Liver (tissue), 9 donors: ENCODE results near the gene FOXD2. TPM values are rescaled to one million over a fixed set of nuclear protein-coding genes. Genes with fewer than 3 reads are reported as not detected.

ENCODE experiments used
- DNase-seq: peaks from one replicate; pipeline ENCODE4 v3.0.0-alpha.2; 2017; ENCODE audit warnings: low spot score
- H3K27ac ChIP-seq, 2 donors: one replicate each; pipeline ENCODE4 v1.7.0; 2013; ENCODE audit warnings: inconsistent platforms in 2 of 2, low read length in 2 of 2, control low read depth in 1 of 2, low read depth in 1 of 2, mild to moderate bottlenecking in 1 of 2
- H3K27me3 ChIP-seq, 4 donors: one replicate each; pipeline versions ENCODE4 v1.6.1 to v1.7.0; 2013; ENCODE audit warnings: low read length in 3 of 4, inconsistent platforms in 1 of 4, mild to moderate bottlenecking in 1 of 4, moderate library complexity in 1 of 4; ENCODE audit not compliant: control insufficient read depth in 4 of 4, insufficient read depth in 4 of 4
- H3K36me3 ChIP-seq, 4 donors: one replicate each; pipeline versions ENCODE4 v1.6.1 to v1.7.0; 2013; ENCODE audit warnings: low read length in 3 of 4, mild to moderate bottlenecking in 3 of 4, low read depth in 1 of 4, moderate library complexity in 1 of 4; ENCODE audit not compliant: control insufficient read depth in 4 of 4, insufficient read depth in 3 of 4
- H3K4me1 ChIP-seq, 4 donors: one replicate each; pipeline versions ENCODE4 v1.6.1 to v1.7.0; 2013; ENCODE audit warnings: low read length in 3 of 4, mild to moderate bottlenecking in 3 of 4, moderate library complexity in 1 of 4; ENCODE audit not compliant: control insufficient read depth in 4 of 4, insufficient read depth in 4 of 4
- H3K4me3 ChIP-seq, 3 donors: one replicate each; pipeline versions ENCODE4 v1.6.1 to v1.7.0; 2013; ENCODE audit warnings: low read length in 3 of 3, control low read depth in 1 of 3, low read depth in 1 of 3, mild to moderate bottlenecking in 1 of 3
- H3K9ac ChIP-seq, 2 donors: one replicate each; pipeline ENCODE4 v1.7.0; 2013; ENCODE audit warnings: low read length in 2 of 2, mild to moderate bottlenecking in 2 of 2, moderate library complexity in 2 of 2, control low read depth in 1 of 2, low read depth in 1 of 2
- H3K9me3 ChIP-seq, 4 donors: one replicate each; pipeline versions ENCODE4 v1.6.1 to v1.7.0; 2013; ENCODE audit warnings: low read length in 3 of 4; ENCODE audit not compliant: control insufficient read depth in 4 of 4
- CTCF ChIP-seq: fragments of 150-350 bp; IDR thresholded peaks from 2 replicates; pipeline ENCODE4 v1.5.1; 2017; ENCODE audit warnings: improper control_type of control experiment, low read depth, low read length; ENCODE audit not compliant: missing input control
- EGR1 ChIP-seq, 2 donors: IDR thresholded peaks; 2 replicates each; pipeline ENCODE4 v1.6.1; 2016 to 2018; ENCODE audit warnings: antibody characterized with exemption in 2 of 2, low read depth in 2 of 2
- FOXA1 ChIP-seq: IDR thresholded peaks from 2 replicates; pipeline ENCODE4 v1.6.1; 2016; ENCODE audit warnings: antibody characterized with exemption
- FOXA2 ChIP-seq: IDR thresholded peaks from 2 replicates; pipeline ENCODE4 v1.6.1; 2016; ENCODE audit warnings: antibody characterized with exemption
- GABPA ChIP-seq, 2 donors: IDR thresholded peaks in 1 of 2; conservative IDR thresholded peaks in 1 of 2; 2 replicates each; pipeline ENCODE4 v1.6.1; 2016; ENCODE audit warnings: antibody characterized with exemption in 2 of 2, mild to moderate bottlenecking in 1 of 2, moderate library complexity in 1 of 2
- HNF4A ChIP-seq, 2 donors: conservative IDR thresholded peaks; 2 replicates each; pipeline ENCODE4 v1.6.1; 2016; ENCODE audit warnings: antibody characterized with exemption in 2 of 2, mild to moderate bottlenecking in 2 of 2
- HNF4G ChIP-seq: IDR thresholded peaks from 2 replicates; pipeline ENCODE4 v1.6.1; 2016; ENCODE audit warnings: antibody characterized with exemption
- JUND ChIP-seq, 2 donors: IDR thresholded peaks; 2 replicates each; pipeline ENCODE4 v1.6.1; 2016; ENCODE audit warnings: antibody characterized with exemption in 2 of 2
- NR2F2 ChIP-seq: IDR thresholded peaks from 2 replicates; pipeline ENCODE4 v1.6.1; 2016; ENCODE audit warnings: antibody characterized with exemption
- RXRA ChIP-seq, 2 donors: IDR thresholded peaks; 2 replicates each; pipeline ENCODE4 v1.6.1; 2017 to 2018; ENCODE audit warnings: antibody characterized with exemption in 2 of 2, mild to moderate bottlenecking in 1 of 2
- SP1 ChIP-seq: IDR thresholded peaks from 2 replicates; pipeline ENCODE4 v1.6.1; 2018; ENCODE audit warnings: antibody characterized with exemption, mild to moderate bottlenecking
- YY1 ChIP-seq: IDR thresholded peaks from 2 replicates; pipeline ENCODE4 v1.6.1; 2016; ENCODE audit warnings: antibody characterized with exemption, mild to moderate bottlenecking
- ZBTB33 ChIP-seq: IDR thresholded peaks from 2 replicates; pipeline ENCODE4 v1.6.1; 2016; ENCODE audit warnings: antibody characterized with exemption
- WGBS: extraction: QIAGEN DNeasy Blood & Tissue Kit; methylation state at CpG from one replicate; pipeline ENCODE4 v1.1.7; 2013; 5-methylcytosine and 5-hydroxymethylcytosine counted together
- polyA plus RNA-seq, 2 donors: library from polyadenylated mRNA; stranded (reverse) in 1 of 2; unstranded in 1 of 2; fragments of 200-250 nt in 1 of 2; fragments of >200 nt in 1 of 2; fragmentation: Nextera tagmentation in 1 of 2; extraction: Ambion mirVana in 1 of 2; gene quantifications; one replicate each; pipeline versions ENCODE4 v1.2.1 to v1.2.3, GENCODE V29; 2013 to 2015
- total RNA-seq, 2 donors: library from RNA; depleted of rRNA; stranded (reverse); fragments of >200 nt; gene quantifications; one replicate each; pipeline ENCODE4 v1.2.3, GENCODE V29; 2014
- TF ChIP-seq, protein P1 (sequence below): IDR thresholded peaks from 2 replicates; pipeline ENCODE4 v1.6.1; 2016; ENCODE audit warnings: antibody characterized with exemption
- donor health status: healthy.
- donor health status: healthy.
- donor health status: healthy.
- donor health status: healthy.
- donor health status: healthy.

Gene FOXD2
- total and polyA plus RNA-seq, 4 donors, result 0.05 to 0.17 (median 0.08) TPM; not detected in 1

DNA sequence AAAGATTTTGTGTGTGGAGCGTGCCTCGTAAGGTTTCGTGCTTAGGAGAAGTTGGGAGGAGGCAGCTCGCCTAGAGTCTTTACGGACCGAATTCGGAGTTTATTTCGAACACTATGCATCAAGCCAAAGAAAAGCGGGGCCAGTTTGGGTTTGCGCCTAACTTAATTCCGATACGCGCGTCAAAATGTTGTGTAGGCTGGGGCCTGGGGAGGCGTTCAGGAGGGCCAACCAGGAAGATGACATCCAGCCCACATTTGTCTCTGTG lies 6.4 kb downstream of the FOXD2 start:
- Histone ChIP-seq H3K9me3 (peaks cover 0 to 11% (median 1%) of the 10 kb centered on the region in 4 donors), H3K27ac (no peak overlapping the region), H3K27me3 (peaks cover 0 to 38% (median 15%) of the 10 kb centered on the region in 4 donors), H3K4me3 (no peak overlapping the region), H3K4me1 (peaks cover 0 to 8% (median 3%) of the 10 kb centered on the region in 4 donors), H3K9ac (no peak overlapping the region), H3K36me3 (no peaks in the 10 kb centered on the region)
- WGBS, result 12% methylated on average over 15 of the region's 15 CpGs
- no peak for TF ChIP-seq NR2F2
- TF ChIP-seq CTCF, result no peak
- no peak for TF ChIP-seq GABPA (IDR thresholded peaks at IDR 0.05 in 1 of 2, conservative IDR thresholded peaks at IDR 0.05 in 1 of 2)
- no peak for TF ChIP-seq EGR1 (IDR thresholded peaks at IDR 0.05; ENCODE audit: low read depth in 2 of 2)
- no peak for TF ChIP-seq JUND (IDR thresholded peaks at IDR 0.05)
- DNase-seq, result no peak

- Histone ChIP-seq H3K36me3 (no peaks in the 10 kb centered on the region), H3K27me3 (peaks cover 0 to 39% (median 14%) of the 10 kb centered on the region in 4 donors), H3K9me3 (peaks cover 0 to 11% (median 1%) of the 10 kb centered on the region in 4 donors), H3K9ac (no peak overlapping the region), H3K27ac (no peak overlapping the region), H3K4me1 (peaks cover 0 to 11% (median 5%) of the 10 kb centered on the region in 4 donors), H3K4me3 (peak overlapping the region in 1 of 3 donors; percentile 4)
- 8% methylated on average over 73 of the region's 73 CpGs for WGBS
- DNase-seq, result no peak
- TF ChIP-seq NR2F2 (no peak), FOXA1 (no peak), CTCF (no peak), HNF4A (conservative IDR thresholded peaks at IDR 0.05) (no peak), YY1 (no peak), ZBTB33 (no peak), RXRA (IDR thresholded peaks at IDR 0.05) (no peak), GABPA (IDR thresholded peaks at IDR 0.05 in 1 of 2, conservative IDR thresholded peaks at IDR 0.05 in 1 of 2) (no peak), SP1 (no peak), FOXA2 (no peak), HNF4G (no peak), EGR1 (IDR thresholded peaks at IDR 0.05; ENCODE audit: low read depth in 2 of 2) (no peak)
- TF ChIP-seq, protein P1, sequence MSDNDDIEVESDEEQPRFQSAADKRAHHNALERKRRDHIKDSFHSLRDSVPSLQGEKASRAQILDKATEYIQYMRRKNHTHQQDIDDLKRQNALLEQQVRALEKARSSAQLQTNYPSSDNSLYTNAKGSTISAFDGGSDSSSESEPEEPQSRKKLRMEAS, result no peak
Observed at GRCh38 chr1:47444562-47445465, 7.0 kb downstream of the FOXD2 start.
